Neutrophil (primary cell): ENCODE data around the gene SUGCT.

Source experiments
- H3K27ac ChIP-seq: fragments of 200-600 bp; sonication (generic); 2 replicates; pipeline ENCODE4 v1.5.1; 2016; ENCODE audit warnings: mild to moderate bottlenecking, moderate library complexity
- H3K27me3 ChIP-seq: fragments of 200-600 bp; sonication (generic); 2 replicates; pipeline ENCODE4 v1.6.0; 2016; ENCODE audit warnings: mild to moderate bottlenecking
- H3K36me3 ChIP-seq: fragments of 200-600 bp; sonication (generic); 2 replicates; pipeline ENCODE4 v1.5.1; 2017
- H3K4me1 ChIP-seq, 2 experiments: fragments of 200-600 bp in 1 of 2; sonication (generic) in 1 of 2; 1 replicate in 1 of 2; 2 replicates in 1 of 2; pipeline versions ENCODE4 v1.5.1 to v1.6.1; 2013 to 2016; ENCODE audit warnings: low read depth in 1 of 2, low read length in 1 of 2, mild to moderate bottlenecking in 1 of 2, moderate library complexity in 1 of 2; ENCODE audit not compliant: control insufficient read depth in 1 of 2, insufficient read depth in 1 of 2
- H3K4me3 ChIP-seq, 2 experiments: fragments of 200-600 bp in 1 of 2; sonication (generic) in 1 of 2; 1 replicate in 1 of 2; 2 replicates in 1 of 2; pipeline ENCODE4 v1.5.1; 2013 to 2016; ENCODE audit warnings: low read depth in 1 of 2, low read length in 1 of 2, mild to moderate bottlenecking in 1 of 2, moderate library complexity in 1 of 2
- H3K9me3 ChIP-seq: fragments of 200-600 bp; sonication (generic); 2 replicates; pipeline ENCODE4 v1.5.1; 2016
- CTCF ChIP-seq: fragments of 200-600 bp; sonication (generic); IDR thresholded peaks from 2 replicates; pipeline ENCODE4 v1.5.1; 2016; ENCODE audit warnings: antibody characterized with exemption

SUGCT gene

GRCh38 chr7:40234046-40234445 is 99.2 kb downstream of the SUGCT start:
- H3K36me3 ChIP-seq, result no peaks in the 10 kb centered on the region
- no peak overlapping the region for H3K4me3 ChIP-seq
- H3K27ac ChIP-seq, result no peak overlapping the region
- no peaks in the 10 kb centered on the region for H3K27me3 ChIP-seq
- no peak for TF ChIP-seq CTCF
- H3K4me1 ChIP-seq, result no peaks in the 10 kb centered on the region
- H3K9me3 ChIP-seq, result no peaks in the 10 kb centered on the region

- Histone ChIP-seq H3K9me3 (no peaks in the 10 kb centered on the region), H3K4me3 (no peak overlapping the region), H3K36me3 (no peaks in the 10 kb centered on the region), H3K27me3 (no peaks in the 10 kb centered on the region), H3K27ac (no peak overlapping the region), H3K4me1 (no peaks in the 10 kb centered on the region)
- TF ChIP-seq CTCF, result no peak
These were observed 99.9 kb downstream of the SUGCT start for GRCh38 chr7:40234666-40235065.

- no peak overlapping the region for H3K4me3 ChIP-seq
- no peaks in the 10 kb centered on the region for H3K9me3 ChIP-seq
- H3K27me3 ChIP-seq, result no peaks in the 10 kb centered on the region
- no peaks in the 10 kb centered on the region for H3K4me1 ChIP-seq
- H3K36me3 ChIP-seq, result no peaks in the 10 kb centered on the region
- no peak for TF ChIP-seq CTCF
- no peak overlapping the region for H3K27ac ChIP-seq
These were observed 102.9 kb downstream of the SUGCT start for GRCh38 chr7:40237731-40238130.

GRCh38 chr7:40239755-40240303 is 105.0 kb downstream of the SUGCT start:
- TF ChIP-seq CTCF, result no peak
- H3K9me3 ChIP-seq, result no peaks in the 10 kb centered on the region
- H3K36me3 ChIP-seq, result no peaks in the 10 kb centered on the region
- no peaks in the 10 kb centered on the region for H3K27me3 ChIP-seq
- H3K4me1 ChIP-seq, result no peaks in the 10 kb centered on the region
- no peak overlapping the region for H3K27ac ChIP-seq
- H3K4me3 ChIP-seq, result no peak overlapping the region

- no peaks in the 10 kb centered on the region for H3K36me3 ChIP-seq
- H3K9me3 ChIP-seq, result no peaks in the 10 kb centered on the region
- peaks cover 0 to 4% of the 10 kb centered on the region in 2 experiments for H3K4me1 ChIP-seq
- H3K27ac ChIP-seq, result no peak overlapping the region
- no peaks in the 10 kb centered on the region for H3K27me3 ChIP-seq
- no peak overlapping the region for H3K4me3 ChIP-seq
- no peak for TF ChIP-seq CTCF
These were observed 108.3 kb downstream of the SUGCT start for GRCh38 chr7:40243076-40243475.

- H3K9me3 ChIP-seq, result no peaks in the 10 kb centered on the region
- H3K4me1 ChIP-seq, result peaks cover 0 to 4% of the 10 kb centered on the region in 2 experiments
- H3K27ac ChIP-seq, result no peak overlapping the region
- no peak overlapping the region for H3K4me3 ChIP-seq
- H3K36me3 ChIP-seq, result no peaks in the 10 kb centered on the region
- H3K27me3 ChIP-seq, result no peaks in the 10 kb centered on the region
- no peak for TF ChIP-seq CTCF
These were observed 109.4 kb downstream of the SUGCT start for GRCh38 chr7:40244226-40244625.
